ENCODE measurements around the gene ARFGAP1. TPM values are rescaled to one million over a fixed set of nuclear protein-coding genes. Genes with fewer than 3 reads are reported as not detected.
A peak's percentile ranks its signal among the peaks of the same experiment; 100 is the strongest.

ARFGAP1 gene
- total and polyA plus RNA-seq, 10 of the 15 experiments (the other 5 are each of a cell fraction or from before 2014, with no cell fraction given), result 0.45 to 79.9 (median 30.8) TPM

DNA sequence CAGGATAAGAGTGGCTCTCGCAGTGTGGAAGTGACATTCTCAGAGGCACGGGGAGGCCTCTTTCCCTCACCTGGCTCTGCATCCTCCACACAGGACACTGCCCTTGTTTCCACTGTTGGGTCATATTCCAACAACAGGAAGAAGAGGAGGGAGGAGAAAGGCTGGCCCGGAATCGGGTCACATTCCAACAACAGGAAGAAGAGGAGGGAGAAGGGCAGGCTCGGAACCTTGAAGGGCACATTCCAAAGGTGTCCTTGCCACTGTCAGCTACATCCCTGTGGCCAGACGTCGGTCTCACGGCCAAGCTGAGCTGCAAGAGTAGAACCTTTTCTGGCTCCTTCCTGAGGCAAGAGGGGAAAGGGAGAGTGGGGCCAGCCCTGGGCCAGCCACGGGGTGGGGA, 63.1 kb downstream of the ARFGAP1 start (continued):
- TF ChIP-seq BCLAF1 (IDR thresholded peaks at IDR 0.05), result no peak
- TF ChIP-seq, protein P1, sequence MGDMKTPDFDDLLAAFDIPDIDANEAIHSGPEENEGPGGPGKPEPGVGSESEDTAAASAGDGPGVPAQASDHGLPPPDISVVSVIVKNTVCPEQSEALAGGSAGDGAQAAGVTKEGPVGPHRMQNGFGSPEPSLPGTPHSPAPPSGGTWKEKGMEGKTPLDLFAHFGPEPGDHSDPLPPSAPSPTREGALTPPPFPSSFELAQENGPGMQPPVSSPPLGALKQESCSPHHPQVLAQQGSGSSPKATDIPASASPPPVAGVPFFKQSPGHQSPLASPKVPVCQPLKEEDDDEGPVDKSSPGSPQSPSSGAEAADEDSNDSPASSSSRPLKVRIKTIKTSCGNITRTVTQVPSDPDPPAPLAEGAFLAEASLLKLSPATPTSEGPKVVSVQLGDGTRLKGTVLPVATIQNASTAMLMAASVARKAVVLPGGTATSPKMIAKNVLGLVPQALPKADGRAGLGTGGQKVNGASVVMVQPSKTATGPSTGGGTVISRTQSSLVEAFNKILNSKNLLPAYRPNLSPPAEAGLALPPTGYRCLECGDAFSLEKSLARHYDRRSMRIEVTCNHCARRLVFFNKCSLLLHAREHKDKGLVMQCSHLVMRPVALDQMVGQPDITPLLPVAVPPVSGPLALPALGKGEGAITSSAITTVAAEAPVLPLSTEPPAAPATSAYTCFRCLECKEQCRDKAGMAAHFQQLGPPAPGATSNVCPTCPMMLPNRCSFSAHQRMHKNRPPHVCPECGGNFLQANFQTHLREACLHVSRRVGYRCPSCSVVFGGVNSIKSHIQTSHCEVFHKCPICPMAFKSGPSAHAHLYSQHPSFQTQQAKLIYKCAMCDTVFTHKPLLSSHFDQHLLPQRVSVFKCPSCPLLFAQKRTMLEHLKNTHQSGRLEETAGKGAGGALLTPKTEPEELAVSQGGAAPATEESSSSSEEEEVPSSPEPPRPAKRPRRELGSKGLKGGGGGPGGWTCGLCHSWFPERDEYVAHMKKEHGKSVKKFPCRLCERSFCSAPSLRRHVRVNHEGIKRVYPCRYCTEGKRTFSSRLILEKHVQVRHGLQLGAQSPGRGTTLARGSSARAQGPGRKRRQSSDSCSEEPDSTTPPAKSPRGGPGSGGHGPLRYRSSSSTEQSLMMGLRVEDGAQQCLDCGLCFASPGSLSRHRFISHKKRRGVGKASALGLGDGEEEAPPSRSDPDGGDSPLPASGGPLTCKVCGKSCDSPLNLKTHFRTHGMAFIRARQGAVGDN (IDR thresholded peaks at IDR 0.05), result no peak

GRCh38 chr20:63336232-63336752, 63.7 kb downstream of the ARFGAP1 start:
- FAIRE-seq (no peak), DNase-seq (ENCODE audit: low read depth, low spot score) (no peak), ATAC-seq (no peak)
- H3K4me3 ChIP-seq, result no peak overlapping the region
- BruUV-seq (replicated peaks), result no TSS peak
- H3K27ac ChIP-seq (ENCODE audit: control insufficient read depth, insufficient read depth), result no peak overlapping the region
- intact Hi-C loops (cut with micrococcal nuclease; ENCODE audit: unreplicated experiment), result no loop called here
- H3K27me3 ChIP-seq (replicated peaks in 1 of 2; ENCODE audit: control insufficient read depth in 2 of 2, insufficient read depth in 2 of 2, low read length in 1 of 2), result no peaks in the 10 kb centered on the region
- H3K4me1 ChIP-seq (ENCODE audit: control insufficient read depth, insufficient read depth, low read length), result no peaks in the 10 kb centered on the region
- H3K9me3 ChIP-seq (replicated peaks; ENCODE audit: control insufficient read depth, insufficient read depth, low read length), result peaks cover 2% of the 10 kb centered on the region; the same call in 2 of the 3 replicates
- no peak overlapping the region for H3K4me2 ChIP-seq (ENCODE audit: control insufficient read depth, insufficient read depth)
- no peak overlapping the region for H3K9ac ChIP-seq (ENCODE audit: control insufficient read depth, insufficient read depth, low read length)
- 77% methylated on average over 27 of the region's 29 CpGs for WGBS (ENCODE audit: insufficient coverage, insufficient replicate concordance, low lambda C conversion rate, missing lambda C conversion rate)
- H3K79me2 ChIP-seq (ENCODE audit: control insufficient read depth, insufficient read depth, low read length), result no peaks in the 10 kb centered on the region
- SMC1A ChIA-PET (ENCODE audit: uncharacterized antibody, unreplicated experiment), result no interaction called here
- CTCF ChIA-PET, result no interaction called here
- no peak overlapping the region for H2AFZ ChIP-seq (ENCODE audit: control insufficient read depth, low read depth, low read length)
- no peaks in the 10 kb centered on the region for H3K36me3 ChIP-seq (ENCODE audit: control insufficient read depth in 2 of 2, insufficient read depth in 2 of 2, low read length in 1 of 2)
- RAD21 ChIA-PET (ENCODE audit: unreplicated experiment), result no interaction called here
- POLR2A ChIA-PET, result no interaction called here
- in situ Hi-C loops (cut with MboI), result no loop called here
- no peaks in the 10 kb centered on the region for H4K20me1 ChIP-seq (ENCODE audit: control insufficient read depth, insufficient read depth)
- TF ChIP-seq BCL3 (IDR thresholded peaks at IDR 0.05; ENCODE audit: borderline replicate concordance, insufficient read depth, low read depth, low read length, poor library complexity, severe bottlenecking) (peak; percentile 97), ASH2L (IDR thresholded peaks at IDR 0.05; ENCODE audit: borderline replicate concordance, low read depth) (no peak), HDAC2 (IDR thresholded peaks at IDR 0.05) (no peak), KAT2A (conservative IDR thresholded peaks at IDR 0.05; ENCODE audit: control insufficient read depth, low read depth, low read length) (no peak), SUZ12 (IDR thresholded peaks at IDR 0.05; ENCODE audit: unreplicated experiment) (no peak)
- TF ChIP-seq, protein P1 (IDR thresholded peaks at IDR 0.05), result no peak

All from GM12878 (cell line).